ENCODE data around the gene SNX5. TPM values are rescaled to one million over a fixed set of nuclear protein-coding genes. Genes with fewer than 3 reads are reported as not detected.

SNX5 gene
- total RNA-seq, 2 experiments from 2014 or later = 204 to 274 TPM

DNA sequence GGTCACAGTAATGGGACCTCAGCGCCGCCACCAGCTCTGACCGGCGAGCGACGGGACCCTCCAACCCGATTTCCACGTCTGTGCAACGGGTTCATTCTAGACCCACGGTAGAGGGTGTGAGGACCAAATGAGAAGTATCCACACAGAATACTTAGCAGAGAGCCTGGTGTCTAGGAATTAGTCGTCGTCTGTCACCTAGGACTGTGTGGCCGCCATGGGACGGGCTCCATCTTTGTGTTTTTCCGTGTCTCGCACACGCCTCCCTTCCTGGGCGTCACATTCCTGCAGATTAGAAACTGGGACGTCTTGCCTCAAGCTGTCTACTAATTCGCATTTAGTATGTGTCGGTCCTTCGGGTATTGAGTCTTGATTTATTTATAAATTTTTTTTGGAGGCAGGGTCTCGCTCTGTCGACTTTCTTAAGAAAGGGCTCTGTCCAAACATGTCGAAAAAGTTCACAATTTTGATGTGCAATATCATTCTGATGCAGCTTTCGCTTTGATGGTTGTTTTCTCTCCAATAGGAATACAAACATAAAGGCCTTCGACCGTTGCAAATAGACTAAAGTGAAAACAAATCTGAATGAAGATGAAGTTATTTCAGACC, 787 bp upstream of the SNX5 start:
- H2AFZ ChIP-seq (ENCODE audit: low read length) = peak overlapping the region; percentile 31; the same call in 1 of the 2 replicates
- TF ChIP-seq, protein P1, sequence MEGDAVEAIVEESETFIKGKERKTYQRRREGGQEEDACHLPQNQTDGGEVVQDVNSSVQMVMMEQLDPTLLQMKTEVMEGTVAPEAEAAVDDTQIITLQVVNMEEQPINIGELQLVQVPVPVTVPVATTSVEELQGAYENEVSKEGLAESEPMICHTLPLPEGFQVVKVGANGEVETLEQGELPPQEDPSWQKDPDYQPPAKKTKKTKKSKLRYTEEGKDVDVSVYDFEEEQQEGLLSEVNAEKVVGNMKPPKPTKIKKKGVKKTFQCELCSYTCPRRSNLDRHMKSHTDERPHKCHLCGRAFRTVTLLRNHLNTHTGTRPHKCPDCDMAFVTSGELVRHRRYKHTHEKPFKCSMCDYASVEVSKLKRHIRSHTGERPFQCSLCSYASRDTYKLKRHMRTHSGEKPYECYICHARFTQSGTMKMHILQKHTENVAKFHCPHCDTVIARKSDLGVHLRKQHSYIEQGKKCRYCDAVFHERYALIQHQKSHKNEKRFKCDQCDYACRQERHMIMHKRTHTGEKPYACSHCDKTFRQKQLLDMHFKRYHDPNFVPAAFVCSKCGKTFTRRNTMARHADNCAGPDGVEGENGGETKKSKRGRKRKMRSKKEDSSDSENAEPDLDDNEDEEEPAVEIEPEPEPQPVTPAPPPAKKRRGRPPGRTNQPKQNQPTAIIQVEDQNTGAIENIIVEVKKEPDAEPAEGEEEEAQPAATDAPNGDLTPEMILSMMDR (conservative IDR thresholded peaks at IDR 0.05; ENCODE audit: low read length) = no peak
- TF ChIP-seq EZH2phosphoT487 (IDR thresholded peaks at IDR 0.05; ENCODE audit: borderline replicate concordance, low read depth, low read length) = no peak
- peak; percentile 57 for DNase-seq (ENCODE audit: low spot score)
- CTCF ChIA-PET (ENCODE audit: unreplicated experiment) = interaction anchor here (0.5 kb wide), 1 partner anchor 148 kb away, joined by 3 read pairs; no protein-coding TSS in a partner anchor
- H3K9me2 ChIP-seq (ENCODE audit: insufficient read depth, low read length) = no peaks in the 10 kb centered on the region
- peak overlapping the region; percentile 94 for H3K4me2 ChIP-seq (ENCODE audit: low read length)
- peaks cover 25% of the 10 kb centered on the region for H3K4me1 ChIP-seq (ENCODE audit: insufficient read depth, low read length, poor library complexity, severe bottlenecking)
- peak overlapping the region; percentile 95 for H3K27ac ChIP-seq (ENCODE audit: low read depth, low read length, poor library complexity, severe bottlenecking)
- peaks cover 79% of the 10 kb centered on the region for H3K36me3 ChIP-seq (ENCODE audit: insufficient read depth, low read length)
- no peaks in the 10 kb centered on the region for H3K9me3 ChIP-seq (ENCODE audit: low read length)
- intact Hi-C loops (cut with micrococcal nuclease; ENCODE audit: unreplicated experiment) = loop anchor here (5.0 to 10.0 kb wide), 2 partner anchors 112 to 535 kb away; partner anchors contain the start of gene SEC23B
- H3K4me3 ChIP-seq (ENCODE audit: low read depth, low read length, poor library complexity, severe bottlenecking) = peak overlapping the region; percentile 97
- POLR2A ChIA-PET = interaction anchor here (0.7 to 3.9 kb wide), 6 partner anchors 10 to 25 kb away, joined by 3 to 28 read pairs (median 8); no protein-coding TSS in a partner anchor
- H4K20me1 ChIP-seq (ENCODE audit: insufficient read depth, low read length) = peaks cover 43% of the 10 kb centered on the region
- BruUV-seq (replicated peaks) = no TSS peak
- peaks cover 96% of the 10 kb centered on the region for H3K79me2 ChIP-seq (ENCODE audit: insufficient read depth, low read depth, low read length)

DNA sequence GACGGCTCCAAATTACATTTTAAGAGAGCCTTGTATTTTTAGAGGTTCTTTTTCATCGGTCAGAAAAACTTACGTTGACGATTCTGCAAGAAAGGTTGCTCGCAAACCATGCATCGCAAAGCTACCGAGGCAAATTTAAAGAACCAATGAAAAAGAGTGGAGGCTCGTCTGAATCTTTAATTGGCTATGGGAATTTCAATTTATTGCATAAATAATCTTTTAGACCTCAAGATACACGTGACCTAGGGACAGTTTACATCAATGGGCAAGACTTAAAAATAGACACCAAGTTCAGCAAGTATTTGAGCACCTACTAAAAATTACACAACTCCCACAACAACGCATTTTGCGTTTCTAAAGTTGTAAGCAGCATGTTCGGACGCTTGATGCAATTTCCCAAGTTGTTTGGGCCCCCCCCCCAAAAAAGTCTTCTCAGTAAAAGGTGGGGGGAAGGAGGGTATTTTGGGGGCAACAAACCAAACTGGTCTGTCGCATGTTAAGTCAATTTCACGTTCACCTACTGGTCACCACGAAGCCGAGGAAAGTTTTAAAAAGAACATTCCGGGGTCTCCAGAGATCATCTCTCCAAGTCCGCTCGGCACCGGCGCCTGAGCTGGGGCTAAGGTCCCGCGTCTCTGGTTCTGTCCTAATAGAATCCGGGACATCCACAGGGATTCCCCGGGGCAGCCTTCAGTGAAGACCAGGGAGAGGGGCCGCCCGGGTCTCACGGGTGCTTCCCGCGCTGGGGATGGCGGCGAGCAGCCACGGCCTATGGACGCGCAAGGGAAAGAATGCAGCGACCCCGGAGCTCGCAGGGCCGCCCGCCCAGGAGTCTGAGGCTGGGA, 851 bp downstream of the SNX5 start:
- BruUV-seq (replicated peaks) = TSS peak; percentile 59
- H3K4me3 ChIP-seq (ENCODE audit: low read depth, low read length, poor library complexity, severe bottlenecking) = peak overlapping the region; percentile 97
- intact Hi-C loops (cut with micrococcal nuclease; ENCODE audit: unreplicated experiment) = loop anchor here (5.0 to 10.0 kb wide), 2 partner anchors 110 to 537 kb away; partner anchors contain the start of gene SEC23B
- H3K36me3 ChIP-seq (ENCODE audit: insufficient read depth, low read length) = peaks cover 87% of the 10 kb centered on the region
- POLR2A ChIA-PET = interaction anchor here (0.5 to 4.0 kb wide), 5 partner anchors 11 to 1816 kb away, joined by 3 to 47 read pairs (median 10); no protein-coding TSS in a partner anchor
- peak overlapping the region; percentile 95 for H3K27ac ChIP-seq (ENCODE audit: low read depth, low read length, poor library complexity, severe bottlenecking)
- peak overlapping the region; percentile 92 for H3K4me2 ChIP-seq (ENCODE audit: low read length)
- H2AFZ ChIP-seq (ENCODE audit: low read length) = no peak overlapping the region
- CTCF ChIA-PET (ENCODE audit: unreplicated experiment) = no interaction called here
- DNase-seq (ENCODE audit: low spot score) = peak; percentile 78
- peaks cover 96% of the 10 kb centered on the region for H3K79me2 ChIP-seq (ENCODE audit: insufficient read depth, low read depth, low read length)
- H3K9me2 ChIP-seq (ENCODE audit: insufficient read depth, low read length) = no peaks in the 10 kb centered on the region
- peaks cover 59% of the 10 kb centered on the region for H4K20me1 ChIP-seq (ENCODE audit: insufficient read depth, low read length)
- no peaks in the 10 kb centered on the region for H3K9me3 ChIP-seq (ENCODE audit: low read length)
- TF ChIP-seq, protein P1 (conservative IDR thresholded peaks at IDR 0.05; ENCODE audit: low read length) = no peak
- no peak for TF ChIP-seq EZH2phosphoT487 (IDR thresholded peaks at IDR 0.05; ENCODE audit: borderline replicate concordance, low read depth, low read length)
- peaks cover 32% of the 10 kb centered on the region for H3K4me1 ChIP-seq (ENCODE audit: insufficient read depth, low read length, poor library complexity, severe bottlenecking)

Measured in OCI-LY7 (cell line).